Amniotic epithelial cell (primary cell): ENCODE results near the gene E2F6.

Experiments used
- DNase-seq: peaks from one replicate; pipeline ENCODE4 v3.0.0-alpha.2; 2010; ENCODE audit warnings: low read depth

The E2F6 gene

DNA sequence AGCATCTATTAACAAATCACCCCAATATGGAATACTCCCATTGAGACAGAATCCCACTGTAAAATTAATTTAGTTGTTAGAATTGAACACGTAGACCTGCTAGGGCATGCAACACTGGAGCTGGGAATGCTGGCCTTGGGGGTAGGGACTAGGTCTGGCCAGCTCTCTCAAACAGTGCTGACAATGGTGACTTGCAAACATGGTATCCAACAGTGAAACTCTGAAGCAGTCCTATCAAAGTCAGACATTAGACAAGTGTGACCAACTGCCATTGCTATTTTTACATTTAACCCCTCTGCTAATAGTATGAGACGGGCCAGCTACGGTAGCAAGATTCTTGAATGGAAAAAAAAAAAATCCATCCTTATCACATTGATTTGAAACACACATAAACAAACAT is 7.2 kb downstream of the E2F6 start:
- DNase-seq = no peak

DNA sequence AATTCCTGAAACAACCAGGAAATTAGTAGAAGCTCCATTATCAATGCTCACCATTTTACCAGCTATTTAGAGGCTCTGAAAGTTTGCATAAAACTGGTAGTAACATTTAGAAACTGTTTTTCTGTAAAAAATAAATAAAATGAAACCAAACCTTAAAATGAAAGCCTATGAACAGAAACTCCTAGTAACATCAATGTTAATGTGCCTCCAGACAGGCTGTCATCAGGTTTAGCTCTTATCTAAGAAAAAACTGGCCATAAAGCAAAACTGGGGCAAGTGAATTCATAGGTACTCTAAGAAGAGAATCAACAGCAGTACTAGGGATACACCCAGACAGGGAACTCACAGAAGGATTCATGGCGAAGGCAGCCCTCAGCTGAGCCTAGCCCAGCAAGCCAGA is 8.0 kb downstream of the E2F6 start:
- DNase-seq = no peak

GRCh38 chr2:11456251-11456650 is 9.7 kb downstream of the E2F6 start:
- no peak for DNase-seq

GRCh38 chr2:11454824-11455223 is 11.1 kb downstream of the E2F6 start:
- DNase-seq = no peak

GRCh38 chr2:11450791-11451190 is 15.2 kb downstream of the E2F6 start:
- DNase-seq = no peak

DNA sequence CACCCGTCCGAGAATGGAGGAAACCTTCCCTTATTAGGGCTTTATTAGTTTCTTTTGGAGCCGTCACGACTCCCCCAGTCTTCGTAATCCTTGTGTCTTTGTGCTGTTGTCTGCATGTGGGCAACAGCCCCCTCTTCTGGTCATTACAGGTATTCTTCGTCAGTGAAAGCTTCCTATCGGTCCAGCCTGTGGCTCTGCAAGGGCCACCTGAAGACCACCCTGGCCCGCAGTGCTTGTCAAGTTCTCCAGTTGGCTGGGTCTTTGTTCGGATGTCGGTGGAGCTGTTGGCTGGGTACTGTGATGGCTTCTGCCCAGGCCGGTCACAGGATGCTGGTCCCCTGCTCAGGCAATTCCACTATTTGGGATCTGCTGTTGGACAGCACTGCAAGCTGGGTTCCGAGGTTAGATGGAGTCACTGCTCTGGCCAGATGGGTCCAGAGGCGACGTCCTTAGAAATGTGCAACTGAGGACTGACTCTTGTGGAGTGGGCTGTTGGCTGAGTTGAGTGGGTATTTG is 19.2 kb downstream of the E2F6 start:
- DNase-seq = peak; percentile 65

DNA sequence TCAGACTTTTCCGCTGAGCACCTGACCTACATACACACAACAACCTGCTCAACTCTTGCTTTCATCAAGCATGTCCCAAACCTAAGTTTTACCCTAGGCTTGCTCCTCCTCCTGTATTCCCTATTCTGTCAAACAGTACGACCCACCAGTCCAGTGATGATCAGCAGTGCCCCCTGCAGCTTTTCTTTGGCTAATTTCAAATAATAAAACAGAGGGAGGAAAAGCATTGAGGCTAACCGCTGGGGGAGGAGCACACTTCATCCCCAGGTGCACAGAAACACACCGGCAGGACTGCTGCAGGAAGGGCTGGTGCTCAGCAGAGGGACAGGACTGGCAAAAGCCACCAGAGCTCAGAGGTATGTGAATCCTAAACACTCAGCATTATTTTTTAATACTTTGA is 21.2 kb downstream of the E2F6 start:
- no peak for DNase-seq

DNA sequence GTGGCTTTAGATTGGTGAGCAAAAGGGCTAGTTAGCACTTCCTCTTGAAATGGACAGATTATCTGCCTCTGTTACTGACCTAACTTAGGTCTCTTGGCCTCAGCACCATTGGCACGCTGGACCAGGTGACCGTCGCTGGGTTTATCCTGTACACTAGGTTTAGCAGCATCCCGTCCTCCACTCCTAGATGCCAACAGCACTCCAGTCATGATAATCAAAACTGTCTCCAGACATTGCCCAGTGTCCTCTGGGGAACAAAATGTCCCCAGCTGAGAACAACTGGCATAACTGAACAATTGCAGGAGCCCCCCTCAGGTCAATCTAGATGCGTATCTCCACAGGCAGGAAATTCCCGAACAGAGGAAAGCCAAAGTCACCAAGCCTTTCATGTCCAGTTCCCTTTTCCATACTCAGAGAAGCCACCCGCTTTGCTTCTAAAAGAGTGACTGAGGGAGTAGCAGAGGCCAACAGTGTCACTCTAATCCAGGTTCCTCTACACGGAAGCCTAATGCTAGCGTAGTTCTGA is 27.3 kb downstream of the E2F6 start:
- no peak for DNase-seq

- no peak for DNase-seq
Observed at GRCh38 chr2:11437602-11438001, 28.4 kb downstream of the E2F6 start.

- DNase-seq = no peak
Observed at GRCh38 chr2:11435036-11435435, 30.9 kb downstream of the E2F6 start.

- no peak for DNase-seq
Observed at GRCh38 chr2:11434443-11434842, 31.5 kb downstream of the E2F6 start.

DNA sequence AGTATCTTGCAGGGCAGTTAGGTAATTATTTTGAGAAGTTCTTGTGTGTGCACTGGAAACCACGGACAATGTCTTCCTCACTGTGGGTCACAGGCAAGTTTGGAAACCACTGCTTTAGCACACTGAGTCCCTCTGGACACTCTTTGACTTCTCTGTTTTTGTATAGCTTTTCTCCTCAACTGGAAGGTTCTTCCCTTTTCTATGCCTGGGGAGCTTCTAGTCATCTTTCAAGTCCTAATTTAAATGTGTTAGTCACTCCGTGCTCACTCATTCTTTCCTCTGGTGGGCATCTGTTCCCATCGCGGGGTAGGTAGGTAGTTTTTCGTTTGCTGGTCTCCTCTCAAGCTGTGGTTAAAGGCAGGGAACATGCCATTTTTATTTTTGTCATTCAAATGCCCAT is 32.1 kb downstream of the E2F6 start:
- no peak for DNase-seq

- no peak for DNase-seq
Observed at GRCh38 chr2:11430729-11431128, 35.2 kb downstream of the E2F6 start.

GRCh38 chr2:11427224-11427623 is 38.7 kb downstream of the E2F6 start:
- DNase-seq = no peak

GRCh38 chr2:11422901-11423435 is 43.0 kb downstream of the E2F6 start:
- DNase-seq = no peak

DNA sequence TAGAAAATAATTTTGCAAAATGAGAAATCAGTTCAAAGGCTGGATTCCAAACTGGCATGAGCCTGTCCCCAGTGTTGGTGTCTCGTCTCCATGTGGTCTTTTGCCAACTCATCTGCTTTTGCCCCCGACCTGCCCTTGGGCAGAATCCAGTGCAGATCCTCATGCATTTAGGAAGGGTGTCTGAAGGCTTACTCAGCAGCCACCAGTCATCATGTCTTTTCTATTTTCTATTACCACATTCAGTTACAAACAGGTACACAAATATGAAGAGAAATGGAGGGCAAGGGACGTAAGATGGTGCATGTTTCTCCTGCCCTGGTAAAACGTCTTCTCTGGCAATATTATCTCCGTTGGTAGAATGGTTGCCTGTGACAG is 43.5 kb downstream of the E2F6 start:
- no peak for DNase-seq

DNA sequence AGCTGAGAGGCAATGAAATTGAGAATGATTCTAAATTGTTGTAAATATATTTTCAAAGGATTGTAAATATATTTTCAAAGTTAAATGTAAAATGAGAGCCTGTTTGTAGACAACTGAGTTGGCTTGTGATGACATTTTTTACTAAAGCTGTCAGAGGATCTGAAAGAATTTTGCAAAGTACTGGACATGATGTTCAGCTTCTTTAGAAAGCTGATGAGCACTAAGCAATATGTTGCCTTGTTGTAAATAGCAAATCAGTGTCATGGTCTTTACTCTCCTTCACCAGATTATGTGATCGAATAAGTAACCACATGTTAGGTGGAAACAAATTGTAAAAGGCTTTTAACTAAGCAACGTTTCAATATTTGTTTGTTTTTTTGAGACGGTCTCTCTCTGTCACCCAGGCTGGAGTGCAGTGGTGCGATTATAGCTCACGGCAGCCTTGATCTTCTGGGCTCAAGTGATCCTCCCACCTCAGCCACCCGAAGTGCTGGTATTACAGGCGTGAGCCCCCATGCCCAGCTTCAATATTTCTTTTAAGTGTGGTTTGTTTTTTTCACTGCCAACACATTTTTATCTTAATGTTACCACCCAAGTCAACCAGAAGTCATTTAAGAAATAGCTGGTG is 44.0 kb downstream of the E2F6 start:
- DNase-seq = no peak

GRCh38 chr2:11420671-11421070 is 45.3 kb downstream of the E2F6 start:
- DNase-seq = no peak

- DNase-seq = no peak
Observed at GRCh38 chr2:11420190-11420589, 45.8 kb downstream of the E2F6 start.

DNA sequence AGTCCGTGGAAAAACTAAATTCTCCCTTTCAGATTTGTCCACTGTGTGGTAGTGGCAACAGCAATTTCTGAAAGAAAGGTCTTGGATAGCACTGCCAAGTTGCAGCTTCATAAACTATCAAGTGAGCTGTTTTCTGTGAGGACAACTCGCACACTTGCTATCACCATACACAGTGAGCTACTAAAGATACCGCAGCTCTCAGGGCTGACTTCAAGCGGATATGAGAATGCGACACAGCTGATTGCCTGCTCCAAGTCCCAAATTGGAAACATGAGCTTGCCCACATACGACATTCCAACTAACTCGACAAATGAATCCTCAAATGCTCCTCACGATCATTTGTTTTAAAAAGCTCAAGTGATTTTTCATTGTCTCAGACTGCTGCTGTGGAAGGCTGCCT is 46.2 kb downstream of the E2F6 start:
- DNase-seq = no peak

GRCh38 chr2:11417946-11418585 is 47.9 kb downstream of the E2F6 start:
- DNase-seq = no peak

- DNase-seq = no peak
Observed at GRCh38 chr2:11416931-11417330, 49.0 kb downstream of the E2F6 start.

DNA sequence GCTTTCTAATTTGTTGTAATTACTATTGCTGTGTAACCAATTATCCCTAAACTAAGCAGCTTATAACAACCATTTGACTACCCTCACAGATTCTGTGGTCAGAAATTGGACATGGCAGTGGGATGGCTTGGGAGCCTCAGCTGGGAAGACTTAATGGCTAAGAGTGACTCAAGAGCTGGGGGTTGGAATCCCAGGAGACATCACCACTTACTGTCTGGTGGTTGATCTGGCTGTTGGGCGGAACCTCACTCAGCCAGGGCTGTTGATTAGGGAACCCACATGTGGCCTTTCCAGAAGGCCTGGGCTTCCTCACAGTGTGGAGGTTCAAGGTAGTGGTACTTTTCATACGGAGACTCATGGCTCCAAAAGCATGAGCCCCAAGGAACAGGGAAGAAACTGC is 49.8 kb downstream of the E2F6 start:
- DNase-seq = no peak
